A673 (cell line): ENCODE measurements around the gene CPA1. TPM values are rescaled to one million over a fixed set of nuclear protein-coding genes. Genes with fewer than 3 reads are reported as not detected.

Experiments used
- BruUV-seq: library from RNA; stranded (reverse); fragments of 400-500 nt; replicated peaks from 2 replicates; lab custom pipeline; 2021; lab: Mats Ljungman, UMichigan
- CTCF ChIA-PET: fragments of 300-600 bp; sonication (Branson Sonifier 250); formaldehyde crosslinking; loops from one replicate; lab custom pipeline; 2022; ENCODE audit warnings: antibody characterized with exemption; lab: Charles Lee
- POLR2A ChIA-PET: fragments of 300-600 bp; sonication (Branson Sonifier 250); formaldehyde crosslinking; loops from one replicate; lab custom pipeline; 2022; ENCODE audit warnings: antibody characterized with exemption; ENCODE audit not compliant: low non-redundant PET; lab: Charles Lee
- DNase-seq: peaks from one replicate; pipeline ENCODE4 v3.0.0-alpha.2; 2015; ENCODE audit warnings: low spot score
- H3K27ac ChIP-seq: fragments of 200-600 bp; sonication (generic); 2 replicates; pipeline ENCODE4 v1.5.1; 2016; ENCODE audit warnings: mixed run types, low read depth, mild to moderate bottlenecking, mixed read lengths, antibody characterized with exemption, low read length; ENCODE audit not compliant: poor library complexity, severe bottlenecking
- H3K27me3 ChIP-seq: fragments of 200-600 bp; sonication (generic); replicated peaks from 2 replicates; pipeline ENCODE4 v1.6.1; 2017; ENCODE audit warnings: mixed run types, low read depth, mild to moderate bottlenecking, mixed read lengths, antibody characterized with exemption, low read length; ENCODE audit not compliant: insufficient read depth, poor library complexity
- H3K36me3 ChIP-seq: fragments of 200-600 bp; sonication (generic); 2 replicates; pipeline ENCODE4 v1.6.1; 2016; ENCODE audit warnings: mixed run types, mild to moderate bottlenecking, mixed read lengths, antibody characterized with exemption, low read length; ENCODE audit not compliant: insufficient read depth, poor library complexity, severe bottlenecking
- H3K4me1 ChIP-seq: fragments of 200-600 bp; sonication (generic); 2 replicates; pipeline ENCODE4 v1.6.1; 2017; ENCODE audit warnings: mixed run types, mild to moderate bottlenecking, mixed read lengths, antibody characterized with exemption, low read length; ENCODE audit not compliant: insufficient read depth, poor library complexity, severe bottlenecking
- H3K4me3 ChIP-seq: fragments of 200-600 bp; sonication (generic); 2 replicates; pipeline ENCODE4 v1.5.1; 2016; ENCODE audit warnings: low read depth, mixed run types, mild to moderate bottlenecking, mixed read lengths, low read length; ENCODE audit not compliant: poor library complexity, severe bottlenecking
- H3K9me3 ChIP-seq: fragments of 200-600 bp; sonication (generic); 2 replicates; pipeline ENCODE4 v1.6.1; 2016; ENCODE audit warnings: mixed run types, low read depth, mild to moderate bottlenecking, mixed read lengths, antibody characterized with exemption, low read length; ENCODE audit not compliant: poor library complexity, severe bottlenecking
- CTCF ChIP-seq: fragments of 300-800, 200-600 bp; sonication (generic); conservative IDR thresholded peaks from 2 replicates; pipeline ENCODE4 v1.5.1; 2017; ENCODE audit warnings: low read depth, mild to moderate bottlenecking, antibody characterized with exemption, low read length, moderate library complexity, mixed read lengths
- EZH2 ChIP-seq: fragments of 200-600 bp; sonication (generic); IDR thresholded peaks from 2 replicates; pipeline ENCODE4 v1.6.1; 2017; ENCODE audit warnings: borderline replicate concordance, low read depth, mild to moderate bottlenecking, mixed read lengths, antibody characterized with exemption, low read length; ENCODE audit not compliant: poor library complexity, severe bottlenecking
- intact Hi-C: fragments of 100-400 bp; cut with micrococcal nuclease; formaldehyde crosslinking; loops from one replicate; pipeline ENCODE4 v1.10.0; 2022; ENCODE audit not compliant: unreplicated experiment
- total RNA-seq: library from RNA; stranded (reverse); gene quantifications from 2 replicates; pipeline ENCODE4 v1.2.3, GENCODE V29; 2021

The CPA1 gene
- total RNA-seq, 1 experiment from 2014 or later = not detected

GRCh38 chr7:130384371-130384801 lies 4.1 kb downstream of the CPA1 start:
- no peak for DNase-seq
- TF ChIP-seq CTCF (no peak), EZH2 (no peak)
- Histone ChIP-seq H3K27me3 (no peaks in the 10 kb centered on the region), H3K36me3 (no peaks in the 10 kb centered on the region), H3K9me3 (no peaks in the 10 kb centered on the region), H3K4me1 (no peaks in the 10 kb centered on the region), H3K27ac (no peak overlapping the region), H3K4me3 (no peak overlapping the region)
- POLR2A ChIA-PET = no interaction called here
- CTCF ChIA-PET = no interaction called here
- intact Hi-C loops = no loop called here
- no TSS peak for BruUV-seq

- H3K4me1 ChIP-seq = no peaks in the 10 kb centered on the region
- H3K27me3 ChIP-seq = no peaks in the 10 kb centered on the region
- BruUV-seq = no TSS peak
- intact Hi-C loops = no loop called here
- no peaks in the 10 kb centered on the region for H3K9me3 ChIP-seq
- no peak for TF ChIP-seq EZH2
- no peak for TF ChIP-seq CTCF
- ChIA-PET POLR2A (no interaction called here), CTCF (no interaction called here)
- H3K36me3 ChIP-seq = no peaks in the 10 kb centered on the region
- no peak for DNase-seq
- no peak overlapping the region for H3K27ac ChIP-seq
- H3K4me3 ChIP-seq = no peak overlapping the region
Measured at GRCh38 chr7:130384841-130385599, 4.7 kb downstream of the CPA1 start.

- TF ChIP-seq EZH2 (no peak), CTCF (no peak)
Measured at GRCh38 chr7:130385600-130386066, 5.3 kb downstream of the CPA1 start.

More at GRCh38 chr7:130385600-130386066, 5.3 kb downstream of the CPA1 start:
- DNase-seq = no peak
- Histone ChIP-seq H3K36me3 (no peaks in the 10 kb centered on the region), H3K9me3 (no peaks in the 10 kb centered on the region), H3K27me3 (no peaks in the 10 kb centered on the region), H3K4me1 (no peaks in the 10 kb centered on the region), H3K4me3 (no peak overlapping the region), H3K27ac (no peak overlapping the region)
- BruUV-seq = no TSS peak
- intact Hi-C loops = no loop called here
- ChIA-PET POLR2A (no interaction called here), CTCF (no interaction called here)
